Measurements from ENCODE around the gene SLC11A2.

SLC11A2 gene

GRCh38 chr12:50988871-50989270 lies 37.3 kb downstream of the SLC11A2 start:
- no peak overlapping the region for H3K4me3 ChIP-seq (ENCODE audit: insufficient read length, low read depth)
- no peaks in the 10 kb centered on the region for H3K4me1 ChIP-seq (ENCODE audit: insufficient read depth, insufficient read length)
- peaks cover 70% of the 10 kb centered on the region for H3K36me3 ChIP-seq (ENCODE audit: insufficient read depth, insufficient read length, low read length)
- no peak for DNase-seq (ENCODE audit: low read depth, low spot score)
- no peak overlapping the region for H3K9ac ChIP-seq (ENCODE audit: insufficient read length, low read depth)
- TF ChIP-seq YY1 (IDR thresholded peaks at IDR 0.05; ENCODE audit: insufficient read depth, insufficient read length): no peak
- TF ChIP-seq ZNF274 (IDR thresholded peaks at IDR 0.05; ENCODE audit: low read depth, low read length): no peak
- TF ChIP-seq SUZ12 (IDR thresholded peaks at IDR 0.05; ENCODE audit: extremely low read depth, insufficient read depth, insufficient read length): no peak
- no peaks in the 10 kb centered on the region for H3K9me3 ChIP-seq (ENCODE audit: insufficient read depth, low read length)
- no peaks in the 10 kb centered on the region for H3K27me3 ChIP-seq (ENCODE audit: insufficient read depth, insufficient read length)

- H3K9me3 ChIP-seq (ENCODE audit: insufficient read depth, low read length): no peaks in the 10 kb centered on the region
- H3K4me3 ChIP-seq (ENCODE audit: insufficient read length, low read depth): no peak overlapping the region
- H3K4me1 ChIP-seq (ENCODE audit: insufficient read depth, insufficient read length): no peaks in the 10 kb centered on the region
- H3K27me3 ChIP-seq (ENCODE audit: insufficient read depth, insufficient read length): no peaks in the 10 kb centered on the region
- H3K9ac ChIP-seq (ENCODE audit: insufficient read length, low read depth): no peak overlapping the region
- DNase-seq (ENCODE audit: low read depth, low spot score): no peak
- TF ChIP-seq ZNF274 (IDR thresholded peaks at IDR 0.05; ENCODE audit: low read depth, low read length) (no peak), YY1 (IDR thresholded peaks at IDR 0.05; ENCODE audit: insufficient read depth, insufficient read length) (no peak), SUZ12 (IDR thresholded peaks at IDR 0.05; ENCODE audit: extremely low read depth, insufficient read depth, insufficient read length) (no peak)
- H3K36me3 ChIP-seq (ENCODE audit: insufficient read depth, insufficient read length, low read length): peaks cover 66% of the 10 kb centered on the region
These were observed 38.1 kb downstream of the SLC11A2 start for GRCh38 chr12:50988051-50988450.

- H3K4me3 ChIP-seq (ENCODE audit: insufficient read length, low read depth): no peak overlapping the region
- H3K27me3 ChIP-seq (ENCODE audit: insufficient read depth, insufficient read length): no peaks in the 10 kb centered on the region
- H3K36me3 ChIP-seq (ENCODE audit: insufficient read depth, insufficient read length, low read length): peaks cover 58% of the 10 kb centered on the region
- no peaks in the 10 kb centered on the region for H3K4me1 ChIP-seq (ENCODE audit: insufficient read depth, insufficient read length)
- peak; percentile 54 for DNase-seq (ENCODE audit: low read depth, low spot score)
- no peak for TF ChIP-seq ZNF274 (IDR thresholded peaks at IDR 0.05; ENCODE audit: low read depth, low read length)
- TF ChIP-seq SUZ12 (IDR thresholded peaks at IDR 0.05; ENCODE audit: extremely low read depth, insufficient read depth, insufficient read length): no peak
- TF ChIP-seq YY1 (IDR thresholded peaks at IDR 0.05; ENCODE audit: insufficient read depth, insufficient read length): no peak
- H3K9me3 ChIP-seq (ENCODE audit: insufficient read depth, low read length): no peaks in the 10 kb centered on the region
- no peak overlapping the region for H3K9ac ChIP-seq (ENCODE audit: insufficient read length, low read depth)
These were observed 39.0 kb downstream of the SLC11A2 start for GRCh38 chr12:50986966-50987737.

- H3K9ac ChIP-seq (ENCODE audit: insufficient read length, low read depth): no peak overlapping the region
- no peaks in the 10 kb centered on the region for H3K9me3 ChIP-seq (ENCODE audit: insufficient read depth, low read length)
- H3K4me1 ChIP-seq (ENCODE audit: insufficient read depth, insufficient read length): no peaks in the 10 kb centered on the region
- no peak for DNase-seq (ENCODE audit: low read depth, low spot score)
- no peak overlapping the region for H3K4me3 ChIP-seq (ENCODE audit: insufficient read length, low read depth)
- TF ChIP-seq YY1 (IDR thresholded peaks at IDR 0.05; ENCODE audit: insufficient read depth, insufficient read length) (no peak), ZNF274 (IDR thresholded peaks at IDR 0.05; ENCODE audit: low read depth, low read length) (no peak), SUZ12 (IDR thresholded peaks at IDR 0.05; ENCODE audit: extremely low read depth, insufficient read depth, insufficient read length) (no peak)
- peaks cover 41% of the 10 kb centered on the region for H3K36me3 ChIP-seq (ENCODE audit: insufficient read depth, insufficient read length, low read length)
- H3K27me3 ChIP-seq (ENCODE audit: insufficient read depth, insufficient read length): no peaks in the 10 kb centered on the region
These were observed 40.9 kb downstream of the SLC11A2 start for GRCh38 chr12:50985322-50985721.

- no peak overlapping the region for H3K4me3 ChIP-seq (ENCODE audit: insufficient read length, low read depth)
- H3K9ac ChIP-seq (ENCODE audit: insufficient read length, low read depth): no peak overlapping the region
- no peaks in the 10 kb centered on the region for H3K27me3 ChIP-seq (ENCODE audit: insufficient read depth, insufficient read length)
- no peak for DNase-seq (ENCODE audit: low read depth, low spot score)
- H3K9me3 ChIP-seq (ENCODE audit: insufficient read depth, low read length): no peaks in the 10 kb centered on the region
- no peaks in the 10 kb centered on the region for H3K4me1 ChIP-seq (ENCODE audit: insufficient read depth, insufficient read length)
- TF ChIP-seq SUZ12 (IDR thresholded peaks at IDR 0.05; ENCODE audit: extremely low read depth, insufficient read depth, insufficient read length) (no peak), YY1 (IDR thresholded peaks at IDR 0.05; ENCODE audit: insufficient read depth, insufficient read length) (no peak), ZNF274 (IDR thresholded peaks at IDR 0.05; ENCODE audit: low read depth, low read length) (no peak)
- peaks cover 36% of the 10 kb centered on the region for H3K36me3 ChIP-seq (ENCODE audit: insufficient read depth, insufficient read length, low read length)
These were observed 41.4 kb downstream of the SLC11A2 start for GRCh38 chr12:50984586-50985298.

- Histone ChIP-seq H3K9ac (ENCODE audit: insufficient read length, low read depth) (no peak overlapping the region), H3K4me3 (ENCODE audit: insufficient read length, low read depth) (no peak overlapping the region), H3K27me3 (ENCODE audit: insufficient read depth, insufficient read length) (no peaks in the 10 kb centered on the region), H3K36me3 (ENCODE audit: insufficient read depth, insufficient read length, low read length) (peaks cover 7% of the 10 kb centered on the region), H3K9me3 (ENCODE audit: insufficient read depth, low read length) (no peaks in the 10 kb centered on the region), H3K4me1 (ENCODE audit: insufficient read depth, insufficient read length) (no peaks in the 10 kb centered on the region)
- no peak for TF ChIP-seq SUZ12 (IDR thresholded peaks at IDR 0.05; ENCODE audit: extremely low read depth, insufficient read depth, insufficient read length)
- DNase-seq (ENCODE audit: low read depth, low spot score): no peak
These were observed 44.6 kb downstream of the SLC11A2 start for GRCh38 chr12:50981319-50982239.
